ENCODE data around the gene WDR91. TPM values are rescaled to one million over a fixed set of nuclear protein-coding genes. Genes with fewer than 3 reads are reported as not detected.

WDR91 gene
- total RNA-seq, 3 donors from 2014 or later (not counting 1 experiment from before 2014, with no cell fraction given): 28.7 to 42.0 (median 39.2) TPM

GRCh38 chr7:135246191-135246825, 35.0 kb upstream of the WDR91 start:
- H3K9me3 Mint-ChIP-seq: no peaks in the 10 kb centered on the region
- no peak overlapping the region for H3K4me3 ChIP-seq (ENCODE audit: low read length)
- no peaks in the 10 kb centered on the region for H3K36me3 ChIP-seq (ENCODE audit: control insufficient read depth, insufficient read depth, low read length)
- no peak overlapping the region for H3K27ac Mint-ChIP-seq
- no peaks in the 10 kb centered on the region for H3K36me3 Mint-ChIP-seq
- no peak for TF ChIP-seq CTCF (IDR thresholded peaks at IDR 0.05)
- H3K9me3 ChIP-seq (ENCODE audit: control insufficient read depth, insufficient read depth, low read length): no peaks in the 10 kb centered on the region
- WGBS (ENCODE audit: insufficient coverage): 96% methylated on average over 43 of the region's 43 CpGs
- ATAC-seq (no peak), DNase-seq (peak in 1 of 2 donors; percentile 12)
- H3K4me1 Mint-ChIP-seq: no peaks in the 10 kb centered on the region
- H3K27me3 ChIP-seq (ENCODE audit: control insufficient read depth, insufficient read depth, low read length): no peaks in the 10 kb centered on the region
- no peaks in the 10 kb centered on the region for H3K4me1 ChIP-seq (ENCODE audit: control insufficient read depth, insufficient read depth, low read length)
- H3K4me3 Mint-ChIP-seq: no peak overlapping the region
- intact Hi-C loops (cut with micrococcal nuclease): no loop called here
- H3K27ac ChIP-seq (ENCODE audit: low read length): no peak overlapping the region
- H3K27me3 Mint-ChIP-seq (ENCODE audit: low read depth in 2 of 2): peaks cover 4 to 13% of the 10 kb centered on the region in 2 donors

GRCh38 chr7:135245226-135246190, 34.2 kb upstream of the WDR91 start:
- TF ChIP-seq CTCF (IDR thresholded peaks at IDR 0.05): no peak
- no peak overlapping the region for H3K27ac Mint-ChIP-seq
- no peaks in the 10 kb centered on the region for H3K36me3 Mint-ChIP-seq
- peaks cover 4 to 13% of the 10 kb centered on the region in 2 donors for H3K27me3 Mint-ChIP-seq (ENCODE audit: low read depth in 2 of 2)
- Histone ChIP-seq H3K36me3 (ENCODE audit: control insufficient read depth, insufficient read depth, low read length) (no peaks in the 10 kb centered on the region), H3K9me3 (ENCODE audit: control insufficient read depth, insufficient read depth, low read length) (no peaks in the 10 kb centered on the region), H3K4me1 (ENCODE audit: control insufficient read depth, insufficient read depth, low read length) (no peaks in the 10 kb centered on the region), H3K27ac (ENCODE audit: low read length) (no peak overlapping the region), H3K4me3 (ENCODE audit: low read length) (no peak overlapping the region), H3K27me3 (ENCODE audit: control insufficient read depth, insufficient read depth, low read length) (no peaks in the 10 kb centered on the region)
- no peaks in the 10 kb centered on the region for H3K4me1 Mint-ChIP-seq
- no peaks in the 10 kb centered on the region for H3K9me3 Mint-ChIP-seq
- DNase-seq (peak in 1 of 2 donors; percentile 9), ATAC-seq (no peak)
- WGBS (ENCODE audit: insufficient coverage): 87% methylated on average over 9 of the region's 9 CpGs
- no peak overlapping the region for H3K4me3 Mint-ChIP-seq
- intact Hi-C loops (cut with micrococcal nuclease): no loop called here

- 94% methylated on average over 5 of the region's 5 CpGs for WGBS (ENCODE audit: insufficient coverage)
- H3K27ac ChIP-seq (ENCODE audit: low read length): no peak overlapping the region
- Mint-ChIP-seq H3K27me3 (ENCODE audit: low read depth in 2 of 2) (peaks cover 4 to 13% of the 10 kb centered on the region in 2 donors), H3K9me3 (no peaks in the 10 kb centered on the region), H3K27ac (no peak overlapping the region), H3K36me3 (no peaks in the 10 kb centered on the region), H3K4me3 (no peak overlapping the region), H3K4me1 (no peaks in the 10 kb centered on the region)
- DNase-seq (no peak), ATAC-seq (no peak)
- intact Hi-C loops (cut with micrococcal nuclease): no loop called here
- H3K9me3 ChIP-seq (ENCODE audit: control insufficient read depth, insufficient read depth, low read length): no peaks in the 10 kb centered on the region
- no peak overlapping the region for H3K4me3 ChIP-seq (ENCODE audit: low read length)
- H3K36me3 ChIP-seq (ENCODE audit: control insufficient read depth, insufficient read depth, low read length): no peaks in the 10 kb centered on the region
- no peak for TF ChIP-seq CTCF (IDR thresholded peaks at IDR 0.05)
- H3K27me3 ChIP-seq (ENCODE audit: control insufficient read depth, insufficient read depth, low read length): no peaks in the 10 kb centered on the region
- no peaks in the 10 kb centered on the region for H3K4me1 ChIP-seq (ENCODE audit: control insufficient read depth, insufficient read depth, low read length)
Measured at GRCh38 chr7:135242096-135242684, 30.9 kb upstream of the WDR91 start.
